HEK293 (cell line): ENCODE results near the gene ANXA1.

Experiments
- CTCF ChIA-PET: fragments of 350-600 bp; formaldehyde crosslinking; extraction: SDS; loops from one replicate; lab custom pipeline; 2021; ENCODE audit warnings: antibody characterized with exemption; lab: Yijun Ruan, JAX
- POLR2A ChIA-PET: fragments of 300-600 bp; formaldehyde crosslinking; extraction: SDS; loops from one replicate; lab custom pipeline; 2020; ENCODE audit warnings: antibody characterized with exemption, inconsistent platforms; lab: Yijun Ruan, JAX
- H3K27ac ChIP-seq: fragments of 200-500 bp; sonication (Bioruptor generic); 2 replicates; pipeline ENCODE4 v1.5.1; 2014; ENCODE audit warnings: low read depth, low read length, control low read depth, inconsistent platforms; ENCODE audit errors: extremely low read depth
- H3K36me3 ChIP-seq, 2 experiments: fragments of 200-500 bp in 1 of 2; sonication (Bioruptor generic) in 1 of 2; 1 replicate in 1 of 2; 2 replicates in 1 of 2; pipeline ENCODE4 v1.5.1; 2014 to 2017; ENCODE audit warnings: inconsistent platforms in 2 of 2, low read length in 2 of 2; ENCODE audit not compliant: control insufficient read depth in 2 of 2, insufficient read depth in 1 of 2
- H3K4me1 ChIP-seq: fragments of 200-500 bp; sonication (Bioruptor generic); 2 replicates; pipeline ENCODE4 v1.5.1; 2014; ENCODE audit warnings: mild to moderate bottlenecking, low read length, inconsistent platforms; ENCODE audit not compliant: control insufficient read depth, insufficient read depth
- H3K4me3 ChIP-seq: 2 replicates; pipeline ENCODE4 v1.5.1; 2011; ENCODE audit warnings: low read depth, mild to moderate bottlenecking, control low read depth, low read length, moderate library complexity
- H3K9me3 ChIP-seq: fragments of 200-500 bp; sonication (Bioruptor generic); 2 replicates; pipeline ENCODE4 v1.5.1; 2014; ENCODE audit warnings: low read depth, low read length, inconsistent platforms; ENCODE audit not compliant: control insufficient read depth, insufficient read depth
- IKZF3 ChIP-seq: fragments of 450-650 bp; IDR thresholded peaks from 2 replicates; pipeline ENCODE4 v1.5.0; 2018; ENCODE audit warnings: missing biosample characterization, mild to moderate bottlenecking, missing genetic modification characterization, moderate library complexity
- MZF1 ChIP-seq: fragments of 450-650 bp; formaldehyde crosslinking; IDR thresholded peaks from 2 replicates; pipeline ENCODE4 v1.5.1; 2017; ENCODE audit warnings: missing biosample characterization, missing genetic modification characterization, borderline replicate concordance
- PRDM1 ChIP-seq: fragments of 450-650 bp; formaldehyde crosslinking; IDR thresholded peaks from 2 replicates; pipeline ENCODE4; 2016; ENCODE audit warnings: missing biosample characterization, missing genetic modification characterization
- PRDM6 ChIP-seq: fragments of 450-650 bp; formaldehyde crosslinking; IDR thresholded peaks from 2 replicates; pipeline ENCODE4 v1.5.1; 2017; ENCODE audit warnings: missing biosample characterization, missing genetic modification characterization
- SP2 ChIP-seq: fragments of 450-650 bp; formaldehyde crosslinking; IDR thresholded peaks from 2 replicates; pipeline ENCODE4 v1.5.1; 2016; ENCODE audit warnings: missing biosample characterization, missing genetic modification characterization
- ZBTB17 ChIP-seq: fragments of 450-650 bp; formaldehyde crosslinking; IDR thresholded peaks from 2 replicates; pipeline ENCODE4 v1.5.1; 2016; ENCODE audit warnings: missing biosample characterization, missing genetic modification characterization
- ZNF114 ChIP-seq: fragments of 450-650 bp; formaldehyde crosslinking; IDR thresholded peaks from 2 replicates; pipeline ENCODE4 v1.5.0; 2017; ENCODE audit warnings: missing biosample characterization, missing genetic modification characterization
- ZNF138 ChIP-seq: fragments of 450-650 bp; formaldehyde crosslinking; IDR thresholded peaks from 2 replicates; pipeline ENCODE4 v1.5.1; 2016; ENCODE audit warnings: missing biosample characterization, missing genetic modification characterization, borderline replicate concordance
- ZNF157 ChIP-seq: fragments of 450-650 bp; formaldehyde crosslinking; IDR thresholded peaks from 2 replicates; pipeline ENCODE4 v1.5.1; 2016; ENCODE audit warnings: missing biosample characterization, missing genetic modification characterization
- ZNF335 ChIP-seq: fragments of 450-650 bp; formaldehyde crosslinking; conservative IDR thresholded peaks from 2 replicates; pipeline ENCODE4 v1.5.1; 2016; ENCODE audit warnings: missing biosample characterization, missing genetic modification characterization
- ZNF354C ChIP-seq: fragments of 450-650 bp; formaldehyde crosslinking; IDR thresholded peaks from 2 replicates; pipeline ENCODE4 v1.5.1; 2016; ENCODE audit warnings: missing biosample characterization, missing genetic modification characterization, low read depth, borderline replicate concordance
- ZNF366 ChIP-seq: fragments of 450-650 bp; formaldehyde crosslinking; conservative IDR thresholded peaks from 2 replicates; pipeline ENCODE4 v1.5.1; 2016; ENCODE audit warnings: missing biosample characterization, missing genetic modification characterization
- ZNF391 ChIP-seq: fragments of 450-650 bp; formaldehyde crosslinking; IDR thresholded peaks from 2 replicates; pipeline ENCODE4 v1.5.1; 2016; ENCODE audit warnings: low read depth, missing biosample characterization, missing genetic modification characterization, borderline replicate concordance
- ZNF510 ChIP-seq: fragments of 450-650 bp; formaldehyde crosslinking; IDR thresholded peaks from 2 replicates; pipeline ENCODE4 v1.5.1; 2018; ENCODE audit warnings: mild to moderate bottlenecking, missing genetic modification characterization, missing biosample characterization; ENCODE audit not compliant: insufficient replicate concordance
- ZNF518A ChIP-seq: fragments of 450-650 bp; formaldehyde crosslinking; conservative IDR thresholded peaks from 2 replicates; pipeline ENCODE4 v1.5.1; 2016; ENCODE audit warnings: low read depth, missing biosample characterization, missing genetic modification characterization
- ZNF558 ChIP-seq: fragments of 450-650 bp; formaldehyde crosslinking; IDR thresholded peaks from 2 replicates; pipeline ENCODE4 v1.5.1; 2016; ENCODE audit warnings: missing biosample characterization, missing genetic modification characterization
- ZNF629 ChIP-seq: fragments of 450-650 bp; formaldehyde crosslinking; IDR thresholded peaks from 2 replicates; pipeline ENCODE4 v1.5.1; 2017; ENCODE audit warnings: missing biosample characterization, missing genetic modification characterization
- ZNF660 ChIP-seq: fragments of 450-650 bp; IDR thresholded peaks from 2 replicates; pipeline ENCODE4 v1.5.1; 2018; ENCODE audit warnings: missing biosample characterization, mild to moderate bottlenecking, missing genetic modification characterization
- ZNF664 ChIP-seq: fragments of 450-650 bp; formaldehyde crosslinking; IDR thresholded peaks from 2 replicates; pipeline ENCODE4 v1.5.1; 2016; ENCODE audit warnings: missing biosample characterization, missing genetic modification characterization
- ZNF76 ChIP-seq: fragments of 450-650 bp; formaldehyde crosslinking; IDR thresholded peaks from 2 replicates; pipeline ENCODE4; 2016; ENCODE audit warnings: low read depth, missing biosample characterization, missing genetic modification characterization, borderline replicate concordance
- ZNF791 ChIP-seq: fragments of 450-650 bp; formaldehyde crosslinking; IDR thresholded peaks from 2 replicates; pipeline ENCODE4 v1.5.1; 2016; ENCODE audit warnings: missing biosample characterization, missing genetic modification characterization
- TF ChIP-seq, protein P1 (sequence below): fragments of 450-650 bp; formaldehyde crosslinking; IDR thresholded peaks from 2 replicates; pipeline ENCODE4 v1.5.1; 2017; ENCODE audit warnings: missing biosample characterization, missing genetic modification characterization

Gene ANXA1

DNA sequence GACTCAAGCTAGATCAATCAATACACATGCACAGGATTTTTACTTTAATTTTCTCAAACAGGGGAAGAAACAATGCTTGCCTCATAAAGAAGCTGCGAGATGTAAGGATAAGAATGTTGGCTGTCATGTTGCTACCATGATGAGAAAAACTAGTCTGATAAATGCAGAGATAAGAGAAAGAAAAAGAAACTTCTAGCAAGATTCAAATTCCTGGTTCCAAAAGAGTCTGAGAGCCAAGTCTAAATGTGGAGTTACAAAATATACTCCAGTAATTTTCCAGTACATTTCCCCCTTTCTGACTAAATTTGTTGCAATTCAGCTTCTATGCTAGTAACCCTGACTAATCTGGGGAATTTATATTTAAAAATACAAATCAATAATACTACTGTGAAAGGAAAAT is 10.4 kb upstream of the ANXA1 start:
- Histone ChIP-seq H3K4me3 (no peak overlapping the region), H3K27ac (no peak overlapping the region), H3K36me3 (no peaks in the 10 kb centered on the region), H3K9me3 (no peaks in the 10 kb centered on the region), H3K4me1 (no peaks in the 10 kb centered on the region)
- POLR2A ChIA-PET: no interaction called here
- TF ChIP-seq ZNF354C: no peak
- TF ChIP-seq ZNF138 (tag by site-specific recombination): no peak
- TF ChIP-seq ZNF510 (tag by site-specific recombination): no peak
- CTCF ChIA-PET: interaction anchor here (0.6 to 1.1 kb wide), 2 partner anchors 10 to 703 kb away, joined by 3 to 4 read pairs; no protein-coding TSS in a partner anchor

DNA sequence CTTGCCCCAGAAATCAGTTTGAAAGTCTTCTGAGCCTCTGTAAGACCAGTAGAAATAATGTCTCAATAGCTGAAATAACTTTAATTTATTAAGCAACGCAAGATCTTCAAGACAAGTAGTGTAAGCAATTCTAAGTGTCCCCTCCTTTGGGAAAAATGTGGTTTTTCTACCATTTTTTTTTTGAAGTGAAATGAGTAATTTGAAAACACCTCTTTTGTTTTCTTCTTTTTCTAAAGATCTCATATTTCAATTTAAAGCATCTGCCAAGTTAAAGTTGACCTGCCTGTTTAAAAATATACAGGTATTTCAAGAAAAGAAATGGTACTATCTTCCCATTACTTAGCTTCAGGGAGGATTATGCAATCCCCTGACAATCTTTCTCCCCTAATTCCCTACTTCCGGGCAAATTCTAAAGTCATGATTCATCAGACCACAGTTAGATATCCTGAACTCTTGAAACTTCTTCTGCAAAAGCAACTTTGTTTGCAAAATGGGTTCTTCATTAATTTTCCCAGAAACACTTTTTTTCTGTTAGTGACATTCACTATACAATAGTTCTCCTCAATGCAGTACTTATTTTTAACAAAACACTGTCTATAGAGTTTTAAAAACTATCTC is 7.8 kb upstream of the ANXA1 start:
- ChIA-PET POLR2A (interaction anchor here (0.7 to 1.7 kb wide), 3 partner anchors 9 to 779 kb away, joined by 3 to 7 read pairs (median 6); partner anchors contain the start of gene ZFAND5), CTCF (interaction anchor here (0.9 to 2.4 kb wide), 4 partner anchors 9 to 38 kb away, joined by 3 to 6 read pairs (median 3); no protein-coding TSS in a partner anchor)
- H3K4me1 ChIP-seq: 0 out of 2 replicates have a peak, but pooled peaks cover 5% of the 10 kb centered on the region
- no peaks in the 10 kb centered on the region for H3K36me3 ChIP-seq
- H3K9me3 ChIP-seq: no peaks in the 10 kb centered on the region
- H3K27ac ChIP-seq: no peak overlapping the region
- no peak overlapping the region for H3K4me3 ChIP-seq
- TF ChIP-seq ZNF629 (tag by site-specific recombination) (peak; percentile 49; the same call in 1 of the 2 replicates), IKZF3 (no peak), ZNF660 (tag by site-specific recombination) (0 out of 2 replicates have a peak, but pooled peaks have one; percentile 36), ZNF391 (tag by site-specific recombination) (no peak), ZBTB17 (tag by site-specific recombination) (no peak), ZNF791 (tag by site-specific recombination) (no peak), ZNF114 (tag by site-specific recombination) (no peak), ZNF335 (tag by site-specific recombination) (peak; percentile 30; the same call in 1 of the 2 replicates), ZNF76 (tag by site-specific recombination) (0 out of 2 replicates have a peak, but pooled peaks have one; percentile 31), ZNF157 (tag by site-specific recombination) (no peak), MZF1 (tag by site-specific recombination) (peak; percentile 54; the same call in 1 of the 2 replicates), PRDM1 (tag by site-specific recombination) (0 out of 2 replicates have a peak, but pooled peaks have one; percentile 27), SP2 (tag by site-specific recombination) (no peak), ZNF366 (0 out of 2 replicates have a peak, but pooled peaks have one; percentile 14), ZNF664 (tag by site-specific recombination) (no peak), ZNF518A (tag by site-specific recombination) (peak; percentile 50), ZNF558 (tag by site-specific recombination) (no peak), PRDM6 (peak; percentile 38; the same call in 1 of the 2 replicates)
- TF ChIP-seq, protein P1, sequence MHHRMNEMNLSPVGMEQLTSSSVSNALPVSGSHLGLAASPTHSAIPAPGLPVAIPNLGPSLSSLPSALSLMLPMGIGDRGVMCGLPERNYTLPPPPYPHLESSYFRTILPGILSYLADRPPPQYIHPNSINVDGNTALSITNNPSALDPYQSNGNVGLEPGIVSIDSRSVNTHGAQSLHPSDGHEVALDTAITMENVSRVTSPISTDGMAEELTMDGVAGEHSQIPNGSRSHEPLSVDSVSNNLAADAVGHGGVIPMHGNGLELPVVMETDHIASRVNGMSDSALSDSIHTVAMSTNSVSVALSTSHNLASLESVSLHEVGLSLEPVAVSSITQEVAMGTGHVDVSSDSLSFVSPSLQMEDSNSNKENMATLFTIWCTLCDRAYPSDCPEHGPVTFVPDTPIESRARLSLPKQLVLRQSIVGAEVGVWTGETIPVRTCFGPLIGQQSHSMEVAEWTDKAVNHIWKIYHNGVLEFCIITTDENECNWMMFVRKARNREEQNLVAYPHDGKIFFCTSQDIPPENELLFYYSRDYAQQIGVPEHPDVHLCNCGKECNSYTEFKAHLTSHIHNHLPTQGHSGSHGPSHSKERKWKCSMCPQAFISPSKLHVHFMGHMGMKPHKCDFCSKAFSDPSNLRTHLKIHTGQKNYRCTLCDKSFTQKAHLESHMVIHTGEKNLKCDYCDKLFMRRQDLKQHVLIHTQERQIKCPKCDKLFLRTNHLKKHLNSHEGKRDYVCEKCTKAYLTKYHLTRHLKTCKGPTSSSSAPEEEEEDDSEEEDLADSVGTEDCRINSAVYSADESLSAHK (tag by site-specific recombination): peak; percentile 88
